Ureter (tissue), 1 donor: ENCODE data around the gene TPK1. TPM values are rescaled to one million over a fixed set of nuclear protein-coding genes. Genes with fewer than 3 reads are reported as not detected.

Experiments
- DNase-seq: peaks from one replicate; pipeline ENCODE4 v3.0.0-alpha.2; 2020; ENCODE audit warnings: low spot score
- total RNA-seq: library from RNA; stranded (reverse); gene quantifications from one replicate; pipeline ENCODE4 v1.2.4, GENCODE V29; 2023
- donor health status: DM: yes; HTN: yes; CAD: no.

TPK1 gene
- total RNA-seq, 1 donor from 2014 or later = 12.7 TPM

DNA sequence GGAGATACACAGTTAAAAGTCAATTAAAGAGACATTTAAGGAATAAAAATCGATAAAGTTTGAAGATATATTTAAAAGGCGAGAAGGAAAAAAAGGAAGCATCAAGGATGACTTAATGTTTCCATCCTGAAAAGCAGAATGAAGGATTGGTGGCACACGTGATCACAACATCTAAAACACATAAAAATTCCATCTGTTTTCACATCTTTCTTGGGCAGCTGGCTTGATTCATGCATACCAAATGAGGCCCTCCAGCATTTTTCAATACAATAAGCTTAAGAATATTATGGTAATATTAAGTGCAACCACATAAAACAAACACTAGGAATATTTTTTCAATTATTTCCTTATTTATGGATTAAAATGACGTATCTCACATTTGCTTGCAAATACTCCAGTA lies 112.6 kb downstream of the TPK1 start:
- DNase-seq = no peak

DNA sequence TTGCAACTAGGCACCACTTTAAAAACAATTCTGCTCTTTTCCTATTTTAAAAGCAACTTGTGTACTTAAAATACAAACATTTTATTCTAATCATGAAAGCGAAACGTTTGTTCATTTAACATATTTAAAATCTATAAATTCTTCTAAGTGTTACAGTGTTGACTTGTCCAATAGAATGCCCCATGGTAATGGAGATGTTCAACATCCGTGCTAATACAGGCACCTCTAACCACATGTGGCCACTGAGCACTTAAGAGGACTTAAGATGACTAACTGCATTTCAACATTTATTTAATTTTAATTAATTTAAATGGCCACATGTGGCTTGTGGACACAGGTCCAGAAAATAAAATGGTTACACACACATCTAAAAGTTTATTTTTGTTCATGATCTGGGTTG lies 115.1 kb downstream of the TPK1 start:
- no peak for DNase-seq

DNA sequence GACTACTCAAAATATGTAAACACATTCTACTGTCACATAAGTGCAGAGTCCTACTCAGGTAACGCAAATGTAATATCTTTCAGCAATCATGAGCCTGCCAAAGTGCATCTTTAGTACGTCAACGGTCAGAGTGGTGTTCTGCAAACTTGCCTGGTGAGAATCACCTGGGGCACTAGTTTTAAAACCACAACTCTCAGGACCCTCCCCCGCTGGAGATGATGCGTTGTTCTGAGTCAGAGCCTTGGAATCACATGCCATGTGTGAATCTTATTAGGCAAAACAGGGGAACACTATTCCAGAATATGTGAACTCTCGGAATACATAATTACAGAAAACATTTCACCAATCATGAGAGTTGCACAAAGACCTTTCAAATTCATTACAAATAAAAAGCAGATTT lies 115.7 kb downstream of the TPK1 start:
- DNase-seq = no peak

- no peak for DNase-seq
These were observed 118.1 kb downstream of the TPK1 start for GRCh38 chr7:144717720-144718119.

DNA sequence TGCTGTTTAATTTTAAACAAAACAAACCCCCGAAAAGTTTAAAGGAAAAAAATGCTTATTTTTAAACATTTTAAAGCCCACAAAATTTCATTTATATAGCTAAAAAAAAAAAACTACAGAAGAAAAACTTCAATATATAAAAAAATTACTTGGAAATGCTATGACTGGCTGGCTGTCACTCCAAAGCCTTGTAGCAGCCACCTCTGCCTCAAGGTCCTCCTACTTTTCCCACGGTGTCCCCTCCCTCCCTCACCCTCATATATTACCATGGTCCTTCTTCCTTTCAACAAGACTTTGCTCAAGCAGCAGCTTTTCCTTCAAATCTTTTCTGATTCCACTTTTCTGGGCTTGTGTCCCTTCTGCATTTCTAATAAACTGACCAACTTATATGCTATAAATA lies 122.0 kb downstream of the TPK1 start:
- no peak for DNase-seq

GRCh38 chr7:144710791-144711190 lies 125.1 kb downstream of the TPK1 start:
- no peak for DNase-seq

GRCh38 chr7:144709066-144709465 lies 126.8 kb downstream of the TPK1 start:
- no peak for DNase-seq

- no peak for DNase-seq
These were observed 144.6 kb downstream of the TPK1 start for GRCh38 chr7:144691240-144691639.

- DNase-seq = no peak
These were observed 153.1 kb downstream of the TPK1 start for GRCh38 chr7:144682581-144683280.

DNA sequence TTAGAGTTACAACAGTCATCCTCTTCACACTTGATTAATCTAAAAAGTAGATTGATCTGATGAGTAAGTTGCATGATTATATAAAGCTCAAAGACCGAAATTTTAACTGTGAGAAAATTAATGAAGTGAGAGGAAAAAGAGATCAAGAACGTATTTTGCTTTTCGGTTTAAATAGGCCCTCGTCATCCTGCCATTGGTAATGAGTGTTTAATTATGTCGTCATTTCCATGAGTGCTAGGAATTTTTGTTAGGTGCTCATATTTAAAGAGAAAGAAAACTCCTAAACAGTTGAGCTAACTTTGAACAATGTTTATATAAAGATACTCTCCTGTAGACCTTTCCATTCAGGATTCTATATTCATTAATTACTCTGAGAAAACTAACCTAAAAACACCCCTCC lies 159.4 kb downstream of the TPK1 start:
- DNase-seq = no peak

DNA sequence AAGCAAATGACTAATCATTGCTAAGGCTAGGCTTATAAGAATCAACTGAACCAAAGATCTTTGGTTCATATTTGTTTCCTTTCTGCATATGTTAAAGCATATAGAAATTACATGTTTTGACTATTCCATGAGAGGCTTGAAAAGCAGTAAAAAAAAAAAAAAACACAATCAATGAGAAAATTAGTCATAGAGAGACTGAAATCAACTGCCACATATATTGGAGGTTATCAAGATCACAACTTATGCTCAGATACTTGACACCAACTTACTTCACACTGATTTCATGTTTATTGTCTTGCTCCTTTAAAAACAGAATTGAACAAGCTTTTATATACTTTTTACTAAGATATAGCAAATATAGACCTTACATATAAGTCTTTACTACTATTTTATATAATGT lies 161.3 kb downstream of the TPK1 start:
- no peak for DNase-seq

- DNase-seq = no peak
These were observed 163.0 kb downstream of the TPK1 start for GRCh38 chr7:144672869-144673268.

DNA sequence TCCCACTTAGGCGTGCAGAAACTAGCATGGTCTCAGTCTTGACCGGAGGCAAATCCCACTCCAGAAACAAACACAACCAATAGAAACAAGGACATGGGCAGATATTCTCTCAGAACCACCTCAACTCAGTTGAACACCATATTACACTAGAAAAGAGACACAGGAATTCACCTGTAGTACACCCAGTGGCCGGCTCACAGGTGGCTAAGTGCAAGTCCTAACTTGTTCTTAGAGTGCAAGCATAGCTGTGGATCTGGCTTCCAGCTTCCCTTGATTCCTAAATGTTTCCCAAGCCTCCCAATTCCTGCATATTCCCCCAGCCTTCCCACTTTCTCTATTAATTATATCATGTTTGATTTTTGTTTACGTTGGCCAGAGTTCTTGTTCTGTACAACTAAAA lies 164.4 kb downstream of the TPK1 start:
- no peak for DNase-seq

- no peak for DNase-seq
These were observed 165.6 kb downstream of the TPK1 start for GRCh38 chr7:144670218-144670617.

- no peak for DNase-seq
These were observed 167.3 kb downstream of the TPK1 start for GRCh38 chr7:144668503-144668902.

DNA sequence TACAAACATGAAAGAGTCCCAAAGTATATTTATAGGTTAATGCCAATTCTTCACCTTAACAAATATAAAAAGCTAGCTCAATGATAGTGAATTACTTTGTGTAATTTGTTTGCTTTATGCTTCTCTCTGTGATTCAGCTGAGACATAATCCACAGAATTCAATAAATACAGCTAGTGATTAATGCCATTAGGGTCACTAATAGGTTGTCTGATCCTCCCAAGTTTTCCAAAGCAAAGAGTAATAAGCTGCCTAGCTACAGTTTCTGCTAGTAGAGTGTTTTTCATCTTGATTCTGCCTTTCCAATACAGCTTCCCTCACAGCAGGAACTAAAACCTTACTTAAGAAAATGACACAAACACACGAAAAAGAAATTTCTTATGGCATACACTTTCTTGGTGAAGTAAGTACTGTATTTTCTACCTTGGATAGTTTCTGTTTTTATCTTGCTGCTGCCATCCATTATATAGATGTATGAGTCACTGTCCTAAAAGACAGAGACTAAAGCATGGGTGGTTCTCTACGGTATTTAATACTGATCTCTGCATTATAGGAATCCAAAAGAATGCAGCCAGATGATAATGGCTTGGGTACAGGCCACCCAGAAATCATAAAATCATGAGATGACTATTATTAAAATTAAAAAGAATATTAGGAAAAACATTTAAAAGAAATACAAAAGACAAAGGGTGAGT lies 170.0 kb downstream of the TPK1 start:
- no peak for DNase-seq

DNA sequence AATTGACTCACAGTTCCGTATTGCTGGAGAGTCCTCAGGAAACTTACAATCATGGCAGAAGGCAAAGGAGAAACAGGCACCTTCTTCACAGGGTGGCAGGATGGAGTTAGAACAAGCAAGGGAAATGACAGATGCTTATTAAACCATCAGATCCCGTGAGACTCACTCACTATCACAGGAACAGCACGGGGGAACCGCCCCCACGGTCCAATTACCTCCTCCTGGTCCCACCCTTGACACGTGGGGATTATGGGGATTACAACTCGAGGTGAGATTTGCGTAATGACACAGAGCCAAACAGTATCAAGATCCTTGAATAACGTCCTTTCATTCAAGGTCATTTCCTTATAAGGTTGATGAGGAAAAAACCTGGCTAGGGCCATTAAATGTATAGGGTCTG lies 176.6 kb downstream of the TPK1 start:
- DNase-seq = no peak

DNA sequence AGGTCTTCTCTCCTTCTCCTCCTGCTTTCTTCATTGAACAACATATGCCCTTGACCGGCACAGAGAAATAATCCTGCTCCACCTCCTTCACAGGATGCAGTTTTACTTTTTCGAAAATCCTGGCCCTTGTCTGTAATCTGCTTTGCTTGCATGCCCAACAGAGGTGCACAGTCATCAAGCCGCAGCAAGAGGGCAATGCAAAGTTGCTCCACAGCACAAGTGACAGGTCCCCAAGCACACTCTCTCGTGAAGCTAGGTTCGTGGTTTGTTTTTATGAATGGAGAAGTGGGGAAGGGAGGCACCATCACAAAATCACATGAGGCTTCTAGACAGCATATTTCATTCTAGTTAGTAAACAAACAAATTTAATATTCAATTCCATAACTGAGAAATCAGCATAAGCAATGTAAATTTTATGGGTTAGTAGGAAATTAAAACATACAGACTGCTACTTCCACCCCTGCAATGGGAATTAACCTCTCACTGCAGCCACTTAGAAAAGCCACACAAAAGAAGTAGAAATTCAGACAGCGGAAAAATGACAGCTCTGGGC lies 178.8 kb downstream of the TPK1 start:
- no peak for DNase-seq

- DNase-seq = no peak
These were observed 182.4 kb downstream of the TPK1 start for GRCh38 chr7:144653449-144653848.

GRCh38 chr7:144650439-144650838 lies 185.4 kb downstream of the TPK1 start:
- DNase-seq = no peak

DNA sequence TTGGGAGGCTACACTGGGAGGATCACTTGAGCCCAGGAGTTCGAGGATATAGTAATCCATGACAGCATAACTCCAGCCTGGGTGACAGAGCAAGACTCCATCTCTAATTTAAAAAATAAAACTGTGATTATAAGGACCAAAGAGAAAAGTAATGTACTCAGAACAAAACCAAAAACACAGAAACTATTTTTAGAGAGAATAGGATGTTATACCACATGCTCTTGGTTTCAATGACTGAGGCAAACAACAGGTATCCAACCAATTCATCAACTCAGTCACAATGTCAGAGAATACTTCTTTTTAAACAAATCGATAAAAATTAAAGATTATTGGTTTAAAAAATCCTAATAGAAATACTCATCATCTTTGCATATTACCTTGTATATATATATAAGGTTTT lies 186.7 kb downstream of the TPK1 start:
- no peak for DNase-seq

DNA sequence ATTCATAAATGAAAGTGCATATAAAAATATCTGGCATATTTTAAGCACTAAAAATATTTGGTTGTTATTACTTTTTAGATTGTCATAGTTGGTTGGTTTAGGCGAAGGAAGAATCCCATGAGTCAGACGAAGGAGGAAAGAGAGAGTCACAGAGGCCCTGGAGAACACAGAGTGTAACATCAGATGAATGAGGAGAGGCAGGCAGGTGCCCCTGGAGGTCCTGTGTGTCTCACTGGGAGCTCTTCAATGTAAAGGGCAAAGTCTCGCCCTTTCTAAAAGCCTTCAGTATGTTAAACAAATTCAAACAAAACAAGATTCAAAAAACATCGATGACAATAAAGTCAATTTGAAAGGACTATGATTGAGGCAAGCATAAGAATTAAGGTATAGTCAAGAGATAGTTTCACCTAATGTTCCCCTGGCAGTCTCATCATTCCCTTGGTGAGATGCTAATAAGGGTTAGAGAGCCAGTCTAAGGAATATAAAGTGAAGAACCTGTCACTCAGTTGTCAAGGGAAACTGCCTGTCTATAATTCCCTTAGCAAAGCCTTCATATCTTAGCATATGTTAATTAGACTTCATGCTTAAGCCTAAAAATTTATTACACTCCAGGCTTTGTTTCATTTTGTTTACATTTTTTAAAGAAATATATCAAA lies 194.3 kb downstream of the TPK1 start:
- DNase-seq = no peak

DNA sequence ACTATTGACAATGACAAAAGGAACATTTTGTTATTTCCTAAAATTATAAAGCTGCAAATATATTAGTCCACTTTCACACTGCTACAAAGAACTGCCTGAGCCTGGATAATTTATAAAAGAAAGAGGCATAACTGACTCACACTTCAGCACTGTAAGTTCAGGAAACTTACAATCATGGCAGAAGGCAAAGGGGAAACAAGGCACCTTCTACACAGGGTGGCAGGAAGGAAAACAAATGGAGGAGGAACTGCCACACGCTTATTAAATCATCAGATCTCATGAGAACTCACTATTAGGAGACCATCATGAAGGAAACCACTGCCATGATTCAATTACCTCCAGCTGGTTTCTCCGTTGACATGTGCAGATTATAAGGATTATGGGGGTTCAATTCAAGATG lies 203.1 kb downstream of the TPK1 start:
- DNase-seq = no peak
